ENCODE data around the gene FABP3.

FABP3 gene

DNA sequence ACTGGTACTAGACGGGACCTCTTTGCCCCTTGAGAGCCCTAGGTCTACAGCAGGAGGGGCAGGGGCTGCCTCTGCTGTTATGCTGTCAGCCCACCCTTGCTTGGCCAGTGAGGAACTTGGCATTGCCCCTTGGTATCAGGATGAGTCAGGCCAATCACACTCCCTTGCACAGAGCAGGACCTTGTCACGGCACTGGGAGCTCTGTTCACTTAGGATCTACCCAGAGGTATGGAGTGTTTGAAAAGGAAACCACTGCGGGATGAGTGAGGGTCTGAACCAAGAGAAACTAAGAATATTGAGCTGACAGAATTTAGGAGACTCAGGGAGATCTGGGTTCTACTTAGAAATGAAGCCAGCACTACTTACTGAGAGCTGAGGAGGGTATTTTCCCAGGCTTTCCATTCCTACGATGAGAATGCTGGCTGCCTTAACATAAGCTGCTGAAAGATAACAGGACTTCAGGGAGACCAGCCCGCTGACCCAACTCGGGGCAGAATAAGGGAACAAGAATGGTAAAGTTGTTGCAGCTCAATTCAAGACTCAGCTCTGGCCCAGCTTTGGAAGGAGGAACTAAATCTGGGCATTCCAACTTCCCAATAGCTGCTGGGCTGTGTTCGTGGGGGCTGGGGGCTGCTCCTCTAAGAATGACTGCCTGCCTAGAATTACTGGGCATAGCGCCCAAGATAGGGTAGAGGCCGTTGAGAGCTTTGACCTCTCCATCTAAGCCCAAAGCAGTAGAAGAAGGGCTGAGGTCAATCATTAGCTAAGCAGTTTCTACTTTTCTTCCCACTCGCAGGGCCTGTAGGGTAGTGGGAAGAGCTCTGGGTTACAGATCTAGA is 1.5 kb downstream of the FABP3 start:
- Histone ChIP-seq H3K9me3 (ENCODE audit: control insufficient read depth in 2 of 2, low read length in 2 of 2) (no peaks in the 10 kb centered on the region), H3K27ac (ENCODE audit: low read length) (no peak overlapping the region), H3K9ac (ENCODE audit: low read length in 2 of 2) (no peak overlapping the region), H3K27me3 (ENCODE audit: control insufficient read depth in 1 of 2, insufficient read depth in 2 of 2, low read length in 2 of 2) (no peaks in the 10 kb centered on the region), H3K4me3 (ENCODE audit: low read length in 2 of 2) (peak overlapping the region in 1 of 2 donors; percentile 22), H3K4me1 (ENCODE audit: control insufficient read depth, insufficient read depth, low read length) (peaks cover 41% of the 10 kb centered on the region), H3K36me3 (ENCODE audit: control insufficient read depth in 2 of 2, insufficient read depth in 2 of 2, low read length in 2 of 2) (peaks cover 0 to 13% of the 10 kb centered on the region in 2 donors)

DNA sequence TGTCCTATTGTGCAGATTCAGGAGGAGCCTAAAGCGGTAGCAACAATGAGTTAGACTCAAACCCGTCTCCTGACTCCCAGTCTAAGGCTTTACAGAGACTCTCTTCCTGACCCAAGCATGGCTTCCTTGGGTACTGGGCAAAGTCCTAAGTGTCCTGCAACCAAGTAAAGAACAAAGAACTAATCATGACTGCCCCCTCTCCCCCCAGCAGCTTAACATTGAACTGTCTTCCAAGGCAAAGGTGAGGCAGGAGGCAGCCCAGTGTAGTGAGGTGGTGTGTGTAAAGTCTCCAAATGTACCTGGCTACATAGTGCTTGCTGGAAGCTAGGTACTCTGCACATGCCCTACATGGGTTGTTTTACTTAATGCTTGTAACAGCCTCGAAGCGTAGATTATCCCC is 2.3 kb downstream of the FABP3 start:
- Histone ChIP-seq H3K27ac (ENCODE audit: low read length) (no peak overlapping the region), H3K4me3 (ENCODE audit: low read length in 2 of 2) (no peak overlapping the region), H3K9ac (ENCODE audit: low read length in 2 of 2) (no peak overlapping the region)

DNA sequence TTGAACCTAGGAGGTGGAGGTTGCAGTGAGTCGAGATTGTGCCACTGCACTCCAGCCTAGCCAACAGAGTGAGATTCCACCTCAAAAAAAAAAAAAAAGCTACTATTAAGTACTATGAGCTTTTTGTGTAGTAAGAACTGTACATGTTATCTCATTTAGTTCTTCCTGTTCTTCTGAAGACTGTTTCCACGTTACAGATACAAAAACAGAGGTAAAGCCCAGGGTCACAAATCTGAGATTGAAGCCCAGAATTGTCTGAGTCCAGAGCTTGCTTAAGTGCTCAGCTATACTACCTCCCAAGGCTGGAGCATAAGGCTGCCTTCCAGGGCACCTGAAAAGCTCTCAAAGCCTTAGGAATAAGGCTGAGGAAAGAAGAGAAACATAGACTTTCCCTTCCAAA is 2.9 kb downstream of the FABP3 start:
- H3K4me1 ChIP-seq (ENCODE audit: control insufficient read depth, insufficient read depth, low read length) = peaks cover 45% of the 10 kb centered on the region
- no peak overlapping the region for H3K27ac ChIP-seq (ENCODE audit: low read length)
- H3K36me3 ChIP-seq (ENCODE audit: control insufficient read depth in 2 of 2, insufficient read depth in 2 of 2, low read length in 2 of 2) = peaks cover 3 to 15% of the 10 kb centered on the region in 2 donors
- H3K27me3 ChIP-seq (ENCODE audit: control insufficient read depth in 1 of 2, insufficient read depth in 2 of 2, low read length in 2 of 2) = no peaks in the 10 kb centered on the region
- no peaks in the 10 kb centered on the region for H3K9me3 ChIP-seq (ENCODE audit: control insufficient read depth in 2 of 2, low read length in 2 of 2)
- no peak overlapping the region for H3K9ac ChIP-seq (ENCODE audit: low read length in 2 of 2)
- H3K4me3 ChIP-seq (ENCODE audit: low read length in 2 of 2) = no peak overlapping the region

More for the DNA sequence above, 2.3 kb downstream of the FABP3 start:
- Histone ChIP-seq H3K4me1 (ENCODE audit: control insufficient read depth, insufficient read depth, low read length) (peaks cover 42% of the 10 kb centered on the region), H3K9me3 (ENCODE audit: control insufficient read depth in 2 of 2, low read length in 2 of 2) (no peaks in the 10 kb centered on the region), H3K27me3 (ENCODE audit: control insufficient read depth in 1 of 2, insufficient read depth in 2 of 2, low read length in 2 of 2) (no peaks in the 10 kb centered on the region), H3K36me3 (ENCODE audit: control insufficient read depth in 2 of 2, insufficient read depth in 2 of 2, low read length in 2 of 2) (peaks cover 3 to 13% of the 10 kb centered on the region in 2 donors)

DNA sequence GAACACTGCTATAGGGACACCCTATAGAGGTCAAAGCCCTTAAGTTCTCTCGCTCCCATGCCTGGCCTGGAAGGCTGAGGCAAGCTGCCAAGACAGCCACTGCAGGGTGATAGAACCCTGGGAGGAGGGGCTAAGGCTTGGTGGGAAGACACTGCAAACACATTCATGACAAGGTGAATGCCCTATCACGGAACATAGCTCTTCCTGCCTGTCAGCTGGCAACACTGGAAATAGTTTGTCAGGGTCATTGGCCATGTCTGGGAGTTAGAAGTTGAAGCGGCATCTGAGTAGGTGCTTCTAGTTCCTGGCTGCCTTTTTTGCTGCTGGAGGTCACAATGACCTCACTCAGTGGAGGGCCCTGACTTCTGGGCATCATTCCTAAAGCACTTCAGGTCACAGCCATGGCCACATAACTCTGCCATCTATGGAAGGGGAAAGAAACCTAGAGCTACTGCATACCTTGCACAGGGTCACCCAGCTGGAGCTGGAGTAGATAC is 4.2 kb downstream of the FABP3 start:
- Histone ChIP-seq H3K4me3 (ENCODE audit: low read length in 2 of 2) (peak overlapping the region in 1 of 2 donors; percentile 7), H3K27ac (ENCODE audit: low read length) (peak overlapping the region; percentile 31)

DNA sequence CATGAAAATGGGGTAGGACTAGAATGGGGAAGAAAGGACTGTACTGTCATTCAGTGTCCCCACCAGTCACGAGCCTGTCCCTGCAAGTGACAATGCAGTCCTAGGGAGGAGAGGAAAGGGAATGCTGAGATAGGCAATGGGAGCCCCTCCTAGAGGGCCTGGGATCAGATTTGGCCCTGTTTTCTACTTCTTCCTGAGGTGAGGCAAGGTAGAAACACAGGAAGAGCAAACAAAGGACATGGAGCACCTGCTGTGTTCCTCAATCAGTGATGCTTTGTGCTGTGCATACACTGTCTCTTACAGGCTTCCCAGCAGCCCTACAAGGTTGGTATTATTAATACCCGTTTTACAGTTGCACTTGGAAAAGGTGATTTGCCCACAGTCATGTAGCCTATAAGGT is 6.1 kb downstream of the FABP3 start:
- no peaks in the 10 kb centered on the region for H3K9me3 ChIP-seq (ENCODE audit: control insufficient read depth in 2 of 2, low read length in 2 of 2)
- H3K9ac ChIP-seq (ENCODE audit: low read length in 2 of 2) = no peak overlapping the region
- H3K36me3 ChIP-seq (ENCODE audit: control insufficient read depth in 2 of 2, insufficient read depth in 2 of 2, low read length in 2 of 2) = peaks cover 3 to 24% of the 10 kb centered on the region in 2 donors
- H3K27me3 ChIP-seq (ENCODE audit: control insufficient read depth in 1 of 2, insufficient read depth in 2 of 2, low read length in 2 of 2) = no peaks in the 10 kb centered on the region
- H3K4me3 ChIP-seq (ENCODE audit: low read length in 2 of 2) = no peak overlapping the region
- H3K4me1 ChIP-seq (ENCODE audit: control insufficient read depth, insufficient read depth, low read length) = peaks cover 24% of the 10 kb centered on the region
- no peak overlapping the region for H3K27ac ChIP-seq (ENCODE audit: low read length)

More for the DNA sequence above, 4.2 kb downstream of the FABP3 start:
- Histone ChIP-seq H3K9me3 (ENCODE audit: control insufficient read depth in 2 of 2, low read length in 2 of 2) (no peaks in the 10 kb centered on the region), H3K36me3 (ENCODE audit: control insufficient read depth in 2 of 2, insufficient read depth in 2 of 2, low read length in 2 of 2) (peaks cover 3 to 24% of the 10 kb centered on the region in 2 donors), H3K4me1 (ENCODE audit: control insufficient read depth, insufficient read depth, low read length) (peaks cover 41% of the 10 kb centered on the region), H3K9ac (ENCODE audit: low read length in 2 of 2) (no peak overlapping the region), H3K27me3 (ENCODE audit: control insufficient read depth in 1 of 2, insufficient read depth in 2 of 2, low read length in 2 of 2) (no peaks in the 10 kb centered on the region)

DNA sequence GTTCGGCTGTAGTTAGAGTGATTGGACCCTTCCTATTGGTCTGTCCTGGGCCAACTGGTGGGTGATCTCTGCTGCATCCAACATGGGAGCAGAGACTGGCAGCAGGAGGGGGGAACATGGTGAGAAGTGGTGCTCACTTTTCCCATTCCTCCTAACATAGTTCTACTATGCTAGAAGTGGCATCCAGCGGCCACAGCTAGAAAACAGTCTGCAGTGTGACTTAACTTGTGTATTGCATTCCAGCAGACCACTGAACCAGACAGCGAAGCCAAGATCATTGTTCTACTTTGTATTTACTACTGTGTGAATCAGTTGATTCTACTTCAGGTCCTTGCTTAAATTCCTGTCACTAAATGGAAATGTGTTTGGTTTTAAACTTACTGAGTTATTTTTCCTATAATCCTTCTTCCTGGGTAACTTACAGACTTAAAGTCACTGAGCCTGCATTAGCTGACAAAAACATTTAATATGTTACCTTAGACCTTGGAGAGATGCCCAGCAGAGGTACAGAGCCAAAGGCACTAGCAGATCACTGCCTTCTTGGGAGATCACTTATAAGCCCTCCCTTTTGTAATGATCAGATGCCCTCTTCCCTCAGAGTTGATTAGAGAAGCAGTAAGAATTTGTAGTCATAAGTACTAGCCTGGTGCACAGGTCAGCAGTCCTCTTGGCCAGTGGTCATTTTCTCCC is 8.2 kb downstream of the FABP3 start:
- Histone ChIP-seq H3K36me3 (ENCODE audit: control insufficient read depth in 2 of 2, insufficient read depth in 2 of 2, low read length in 2 of 2) (peaks cover 12 to 24% of the 10 kb centered on the region in 2 donors), H3K27ac (ENCODE audit: low read length) (no peak overlapping the region), H3K4me3 (ENCODE audit: low read length in 2 of 2) (no peak overlapping the region), H3K4me1 (ENCODE audit: control insufficient read depth, insufficient read depth, low read length) (peaks cover 24% of the 10 kb centered on the region), H3K27me3 (ENCODE audit: control insufficient read depth in 1 of 2, insufficient read depth in 2 of 2, low read length in 2 of 2) (no peaks in the 10 kb centered on the region), H3K9ac (ENCODE audit: low read length in 2 of 2) (peak overlapping the region in 1 of 2 donors; percentile 29), H3K9me3 (ENCODE audit: control insufficient read depth in 2 of 2, low read length in 2 of 2) (no peaks in the 10 kb centered on the region)

DNA sequence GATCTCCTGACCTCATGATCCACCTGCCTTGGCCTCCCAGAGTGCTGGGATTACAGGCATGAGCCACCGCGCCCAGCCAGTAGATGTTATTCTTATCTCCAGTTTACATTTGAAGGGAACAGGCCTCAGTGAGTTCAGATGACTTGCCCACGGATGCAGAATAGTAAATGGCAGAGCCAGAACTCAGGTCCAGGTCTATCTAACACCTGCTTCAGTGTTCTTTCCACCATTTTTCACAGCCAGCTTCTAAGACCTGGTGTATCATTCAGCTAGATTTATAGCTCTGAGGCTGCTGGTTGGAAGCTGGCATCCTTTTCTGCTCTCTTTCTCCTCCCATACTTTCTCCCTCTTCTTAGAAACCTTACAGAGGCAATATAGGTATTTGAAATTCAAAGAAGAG is 10.8 kb downstream of the FABP3 start:
- no peak overlapping the region for H3K27ac ChIP-seq (ENCODE audit: low read length)
- peaks cover 12% of the 10 kb centered on the region for H3K4me1 ChIP-seq (ENCODE audit: control insufficient read depth, insufficient read depth, low read length)
- H3K27me3 ChIP-seq (ENCODE audit: control insufficient read depth in 1 of 2, insufficient read depth in 2 of 2, low read length in 2 of 2) = no peaks in the 10 kb centered on the region
- peaks cover 15 to 19% of the 10 kb centered on the region in 2 donors for H3K36me3 ChIP-seq (ENCODE audit: control insufficient read depth in 2 of 2, insufficient read depth in 2 of 2, low read length in 2 of 2)
- no peak overlapping the region for H3K9ac ChIP-seq (ENCODE audit: low read length in 2 of 2)
- no peaks in the 10 kb centered on the region for H3K9me3 ChIP-seq (ENCODE audit: control insufficient read depth in 2 of 2, low read length in 2 of 2)
- H3K4me3 ChIP-seq (ENCODE audit: low read length in 2 of 2) = no peak overlapping the region

DNA sequence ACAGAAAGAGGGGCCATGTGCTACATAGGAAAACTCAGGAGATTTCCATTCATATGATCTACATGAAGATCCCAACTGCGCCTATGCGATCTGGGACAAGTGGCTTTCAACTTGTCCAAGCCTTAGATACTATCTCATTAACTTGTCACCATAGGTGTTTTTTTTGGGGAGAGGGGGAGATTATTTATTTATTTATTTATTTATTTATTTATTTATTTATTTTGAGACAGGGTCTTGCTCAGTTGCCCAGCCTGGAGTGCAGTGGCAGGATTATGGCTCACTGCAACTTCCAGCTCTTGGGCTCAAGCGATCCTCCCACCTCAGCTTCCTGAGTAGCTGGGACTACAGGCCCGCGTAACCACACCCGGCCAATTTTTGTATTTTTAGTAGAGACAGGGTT is 11.3 kb downstream of the FABP3 start:
- H3K9ac ChIP-seq (ENCODE audit: low read length in 2 of 2) = no peak overlapping the region

DNA sequence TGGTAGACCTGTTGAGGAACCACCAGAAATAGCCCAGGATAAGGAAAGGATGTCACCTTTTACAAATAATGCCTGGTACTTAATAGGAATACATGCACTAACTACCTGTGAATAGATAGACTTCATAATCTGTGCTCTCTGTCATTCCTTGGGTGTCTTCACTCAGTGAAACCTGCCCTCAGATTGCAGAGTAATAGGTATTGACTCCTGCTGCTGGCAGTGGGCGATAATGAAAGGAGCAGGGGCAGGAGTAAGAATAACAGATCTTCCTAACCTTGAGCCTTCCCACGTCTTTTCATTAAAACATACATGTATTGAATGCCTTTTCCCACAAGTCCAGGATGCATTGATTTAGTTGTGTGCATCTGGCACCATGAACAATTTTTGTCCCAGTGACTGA is 16.4 kb downstream of the FABP3 start:
- H3K9ac ChIP-seq (ENCODE audit: low read length in 2 of 2) = no peak overlapping the region
- no peak overlapping the region for H3K4me3 ChIP-seq (ENCODE audit: low read length in 2 of 2)
- H3K4me1 ChIP-seq (ENCODE audit: control insufficient read depth, insufficient read depth, low read length) = no peaks in the 10 kb centered on the region
- peaks cover 7 to 14% of the 10 kb centered on the region in 2 donors for H3K36me3 ChIP-seq (ENCODE audit: control insufficient read depth in 2 of 2, insufficient read depth in 2 of 2, low read length in 2 of 2)
- no peaks in the 10 kb centered on the region for H3K9me3 ChIP-seq (ENCODE audit: control insufficient read depth in 2 of 2, low read length in 2 of 2)
- no peak overlapping the region for H3K27ac ChIP-seq (ENCODE audit: low read length)
- H3K27me3 ChIP-seq (ENCODE audit: control insufficient read depth in 1 of 2, insufficient read depth in 2 of 2, low read length in 2 of 2) = no peaks in the 10 kb centered on the region

More for the DNA sequence above, 11.3 kb downstream of the FABP3 start:
- Histone ChIP-seq H3K27ac (ENCODE audit: low read length) (no peak overlapping the region), H3K9me3 (ENCODE audit: control insufficient read depth in 2 of 2, low read length in 2 of 2) (no peaks in the 10 kb centered on the region), H3K27me3 (ENCODE audit: control insufficient read depth in 1 of 2, insufficient read depth in 2 of 2, low read length in 2 of 2) (no peaks in the 10 kb centered on the region), H3K4me3 (ENCODE audit: low read length in 2 of 2) (no peak overlapping the region), H3K4me1 (ENCODE audit: control insufficient read depth, insufficient read depth, low read length) (peaks cover 12% of the 10 kb centered on the region), H3K36me3 (ENCODE audit: control insufficient read depth in 2 of 2, insufficient read depth in 2 of 2, low read length in 2 of 2) (peaks cover 15 to 18% of the 10 kb centered on the region in 2 donors)

DNA sequence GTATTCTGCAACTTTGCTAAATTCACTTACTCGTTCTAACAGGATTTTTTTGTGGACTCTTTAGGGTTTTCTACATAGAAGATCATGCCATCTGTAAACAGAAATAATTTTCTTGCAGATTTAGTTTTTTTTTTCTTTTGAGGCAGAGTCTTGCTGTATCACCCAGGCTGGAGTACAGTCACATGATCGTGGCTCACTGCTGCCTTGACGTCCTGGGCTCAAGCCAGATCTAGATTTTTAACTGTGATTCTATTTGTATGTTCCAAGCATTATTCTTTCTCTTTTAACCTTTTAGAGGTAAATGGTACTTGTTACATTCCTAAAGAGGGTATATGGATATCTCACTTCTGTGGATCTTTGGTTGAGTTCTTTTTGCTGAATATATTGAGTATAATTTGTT is 18.6 kb downstream of the FABP3 start:
- H3K9ac ChIP-seq (ENCODE audit: low read length in 2 of 2) = no peak overlapping the region
- H3K36me3 ChIP-seq (ENCODE audit: control insufficient read depth in 2 of 2, insufficient read depth in 2 of 2, low read length in 2 of 2) = peaks cover 9% of the 10 kb centered on the region in 2 donors
- no peak overlapping the region for H3K27ac ChIP-seq (ENCODE audit: low read length)
- no peaks in the 10 kb centered on the region for H3K27me3 ChIP-seq (ENCODE audit: control insufficient read depth in 1 of 2, insufficient read depth in 2 of 2, low read length in 2 of 2)
- no peaks in the 10 kb centered on the region for H3K9me3 ChIP-seq (ENCODE audit: control insufficient read depth in 2 of 2, low read length in 2 of 2)
- H3K4me3 ChIP-seq (ENCODE audit: low read length in 2 of 2) = no peak overlapping the region
- no peaks in the 10 kb centered on the region for H3K4me1 ChIP-seq (ENCODE audit: control insufficient read depth, insufficient read depth, low read length)

All from stomach smooth muscle (tissue), 2 donors.